H1 (cell line): ENCODE data around the gene CPNE5. TPM values are rescaled to one million over a fixed set of nuclear protein-coding genes. Genes with fewer than 3 reads are reported as not detected.

Experiments used
- BRCA1 ChIP-seq: IDR thresholded peaks from 2 replicates; pipeline ENCODE4 v1.6.1; 2012; ENCODE audit warnings: low read depth, low read length, improper control_type of control experiment
- CHD2 ChIP-seq: IDR thresholded peaks from 2 replicates; pipeline ENCODE4 v1.6.1; 2012; ENCODE audit warnings: low read length, improper control_type of control experiment
- CHD7 ChIP-seq: fragments of 300-600 bp; sonication (generic); IDR thresholded peaks from 2 replicates; pipeline ENCODE4 v1.7.1; 2012; ENCODE audit warnings: low read length, moderate library complexity, mild to moderate bottlenecking, inconsistent platforms; ENCODE audit not compliant: insufficient replicate concordance
- CREB1 ChIP-seq: IDR thresholded peaks from 2 replicates; pipeline ENCODE4 v1.6.1; 2012; ENCODE audit warnings: inconsistent platforms
- EP300 ChIP-seq, 2 experiments: IDR thresholded peaks; 1 replicate in 1 of 2; 2 replicates in 1 of 2; pipeline ENCODE4 v1.6.1; 2011 to 2012; ENCODE audit warnings: low read depth in 2 of 2, low read length in 2 of 2, mild to moderate bottlenecking in 2 of 2, borderline replicate concordance in 1 of 2, inconsistent platforms in 1 of 2, moderate library complexity in 1 of 2
- JUN ChIP-seq: IDR thresholded peaks from 2 replicates; pipeline ENCODE4 v1.6.1; 2011; ENCODE audit warnings: low read depth, mild to moderate bottlenecking, improper control_type of control experiment, low read length
- POU5F1 ChIP-seq: IDR thresholded peaks from 2 replicates; pipeline ENCODE4 v1.6.1; 2011; ENCODE audit warnings: low read depth, mild to moderate bottlenecking, low read length, moderate library complexity
- RBBP5 ChIP-seq: IDR thresholded peaks from 2 replicates; pipeline ENCODE4 v1.7.1; 2012; ENCODE audit warnings: low read depth, mild to moderate bottlenecking, inconsistent platforms, low read length, moderate library complexity, borderline replicate concordance
- SIN3A ChIP-seq, 2 experiments: IDR thresholded peaks in 1 of 2; conservative IDR thresholded peaks in 1 of 2; 2 replicates each; pipeline ENCODE4 v1.6.1; 2011 to 2012; ENCODE audit warnings: low read length in 2 of 2, improper control_type of control experiment in 1 of 2, low read depth in 1 of 2, mild to moderate bottlenecking in 1 of 2
- SRF ChIP-seq: IDR thresholded peaks from 2 replicates; pipeline ENCODE4 v1.6.1; 2011; ENCODE audit warnings: mild to moderate bottlenecking, low read depth, low read length, moderate library complexity
- polyA plus RNA-seq, 7 experiments: library from polyadenylated mRNA; depleted of rRNA in 3 of 7; stranded (reverse) in 5 of 7; unstranded in 2 of 7; fragments of >200 nt in 5 of 7; fragments of 200-250 nt in 2 of 7; gene quantifications; 1 replicate in 5 of 7; 2 replicates in 1 of 7; 4 replicates in 1 of 7; pipeline versions ENCODE4 v1.2.1 to v1.2.3, GENCODE V29; 2011 to 2013; ENCODE audit warnings: missing spikeins in 2 of 7, mixed read lengths in 2 of 7
- total RNA-seq: library from RNA; stranded (reverse); fragmentation: NEBNext Ultra II Directional; extraction: Animal tissue kit (Norgen Biotek cat#: 25700); gene quantifications from 2 replicates; pipeline ENCODE4 v1.2.1, GENCODE V29; 2021

The CPNE5 gene
- total and polyA plus RNA-seq, 2 of the 8 experiments (the other 6 are each of a cell fraction or from before 2014, with no cell fraction given): 0.88 to 1.8 TPM

GRCh38 chr6:36860126-36860525 is 20.9 kb upstream of the CPNE5 start (continued):
- TF ChIP-seq CHD7 (no peak), CREB1 (no peak), RBBP5 (no peak), BRCA1 (no peak), JUN (no peak), POU5F1 (no peak), SRF (no peak), SIN3A (conservative IDR thresholded peaks at IDR 0.05 in 1 of 2, IDR thresholded peaks at IDR 0.05 in 1 of 2; ENCODE audit: low read depth in 1 of 2, low read length in 2 of 2) (no peak), EP300 (IDR thresholded peaks at IDR 0.05; ENCODE audit: borderline replicate concordance in 1 of 2, low read depth in 2 of 2, low read length in 2 of 2) (no peak), CHD2 (no peak)
- TF ChIP-seq, all 59 proteins: peak for 0
